ENCODE data around the gene RAD51B. TPM values are rescaled to one million over a fixed set of nuclear protein-coding genes. Genes with fewer than 3 reads are reported as not detected.
A peak's percentile ranks its signal among the peaks of the same experiment; 100 is the strongest.
"Not testable (repeated sequence)": the region's sequence is repeated elsewhere in the genome, so short reads cannot be mapped to it uniquely, and the experiment has no call there.

The RAD51B gene
- total and polyA plus RNA-seq, 8 donors: 1.8 to 30.7 (median 15.3) TPM

DNA sequence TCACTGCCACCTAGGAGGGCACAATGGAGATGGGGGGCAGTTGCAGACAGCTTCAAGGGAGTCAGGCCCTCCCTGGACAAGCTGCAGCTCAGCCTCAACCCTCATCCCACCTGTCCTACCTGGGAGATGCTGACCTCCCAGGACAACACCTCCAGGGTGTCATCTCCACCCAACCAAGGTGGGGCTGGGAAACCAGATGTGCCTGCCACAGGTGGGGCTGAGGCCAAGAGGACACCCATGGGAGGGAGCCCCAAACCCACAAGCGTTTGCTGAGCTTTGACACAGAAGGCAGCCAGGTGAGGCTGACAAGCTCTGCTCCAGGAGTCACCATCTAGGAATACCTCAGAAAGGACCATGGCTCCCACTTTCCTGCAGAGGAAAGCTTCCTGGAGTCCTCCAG lies 941.8 kb downstream of the RAD51B start:
- WGBS, 5 donors: 60 to 91% (median 86%) methylated on average over 1 of the region's 1 CpG
- peaks cover 35 to 71% (median 50%) of the 10 kb centered on the region in 4 donors for H3K4me1 ChIP-seq
- H3K27ac ChIP-seq: no peak overlapping the region
- H3K36me3 ChIP-seq: no peaks in the 10 kb centered on the region
- H3K4me3 ChIP-seq: no peak overlapping the region
- DNase-seq: no peak
- TF ChIP-seq CTCF (IDR thresholded peaks at IDR 0.05): no peak
- TF ChIP-seq EP300 (IDR thresholded peaks at IDR 0.05): no peak
- TF ChIP-seq POLR2A (IDR thresholded peaks at IDR 0.05): no peak
- TF ChIP-seq POLR2AphosphoS5 (IDR thresholded peaks at IDR 0.05): no peak
- intact Hi-C loops (cut with DNase I; ENCODE audit: low total_unique reads): no loop called here
- no peaks in the 10 kb centered on the region for H3K9me3 ChIP-seq
- H3K27me3 ChIP-seq: no peaks in the 10 kb centered on the region

- intact Hi-C loops (cut with DNase I; ENCODE audit: low total_unique reads): no loop called here
- no peaks in the 10 kb centered on the region for H3K27me3 ChIP-seq
- DNase-seq: peak; percentile 87 to 92
- TF ChIP-seq EP300 (IDR thresholded peaks at IDR 0.05) (no peak), POLR2AphosphoS5 (IDR thresholded peaks at IDR 0.05) (peak in 1 of 3 donors; percentile 49)
- peaks cover 29 to 55% (median 39%) of the 10 kb centered on the region in 4 donors for H3K4me1 ChIP-seq
- H3K9me3 ChIP-seq: no peaks in the 10 kb centered on the region
- no peaks in the 10 kb centered on the region for H3K36me3 ChIP-seq
- 32 to 41% (median 34%) methylated on average over 11 of the region's 11 CpGs for WGBS, 5 donors
- peak overlapping the region; percentile 47 to 85 (median 75) for H3K27ac ChIP-seq
- no peak overlapping the region for H3K4me3 ChIP-seq
Observed at GRCh38 chr14:68762953-68763764, 943.6 kb downstream of the RAD51B start.

DNA sequence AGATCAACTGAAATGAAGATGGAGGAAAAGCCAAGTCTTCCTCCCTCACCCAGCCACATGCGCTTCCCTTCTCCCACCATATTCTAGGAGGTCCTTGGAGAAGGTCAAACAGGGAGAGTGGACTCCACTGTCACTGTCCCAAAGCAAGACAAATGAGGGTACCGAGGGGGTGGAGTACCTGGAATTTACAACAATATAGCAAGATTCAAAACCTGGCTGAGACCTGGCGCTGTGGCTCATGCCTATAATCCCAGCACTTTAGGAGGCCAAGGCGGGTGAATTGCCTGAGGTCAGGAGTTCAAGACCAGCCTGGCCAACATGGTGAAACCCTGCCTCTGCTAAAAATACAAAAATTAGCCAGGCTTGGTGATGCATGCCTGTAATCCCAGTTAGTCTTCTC lies 944.3 kb downstream of the RAD51B start:
- H3K36me3 ChIP-seq; H3K27me3 ChIP-seq; DNase-seq; H3K4me3 ChIP-seq; intact Hi-C loops (cut with DNase I; ENCODE audit: low total_unique reads); H3K9me3 ChIP-seq: not testable (repeated sequence)
- H3K4me1 ChIP-seq: peaks cover 24 to 48% (median 33%) of the 10 kb centered on the region in 4 donors
- peak overlapping the region in 3 of 5 donors; percentile 43 to 85 (median 76) for H3K27ac ChIP-seq
- WGBS, 5 donors: 95 to 97% (median 97%) methylated on average over 4 of the region's 4 CpGs

DNA sequence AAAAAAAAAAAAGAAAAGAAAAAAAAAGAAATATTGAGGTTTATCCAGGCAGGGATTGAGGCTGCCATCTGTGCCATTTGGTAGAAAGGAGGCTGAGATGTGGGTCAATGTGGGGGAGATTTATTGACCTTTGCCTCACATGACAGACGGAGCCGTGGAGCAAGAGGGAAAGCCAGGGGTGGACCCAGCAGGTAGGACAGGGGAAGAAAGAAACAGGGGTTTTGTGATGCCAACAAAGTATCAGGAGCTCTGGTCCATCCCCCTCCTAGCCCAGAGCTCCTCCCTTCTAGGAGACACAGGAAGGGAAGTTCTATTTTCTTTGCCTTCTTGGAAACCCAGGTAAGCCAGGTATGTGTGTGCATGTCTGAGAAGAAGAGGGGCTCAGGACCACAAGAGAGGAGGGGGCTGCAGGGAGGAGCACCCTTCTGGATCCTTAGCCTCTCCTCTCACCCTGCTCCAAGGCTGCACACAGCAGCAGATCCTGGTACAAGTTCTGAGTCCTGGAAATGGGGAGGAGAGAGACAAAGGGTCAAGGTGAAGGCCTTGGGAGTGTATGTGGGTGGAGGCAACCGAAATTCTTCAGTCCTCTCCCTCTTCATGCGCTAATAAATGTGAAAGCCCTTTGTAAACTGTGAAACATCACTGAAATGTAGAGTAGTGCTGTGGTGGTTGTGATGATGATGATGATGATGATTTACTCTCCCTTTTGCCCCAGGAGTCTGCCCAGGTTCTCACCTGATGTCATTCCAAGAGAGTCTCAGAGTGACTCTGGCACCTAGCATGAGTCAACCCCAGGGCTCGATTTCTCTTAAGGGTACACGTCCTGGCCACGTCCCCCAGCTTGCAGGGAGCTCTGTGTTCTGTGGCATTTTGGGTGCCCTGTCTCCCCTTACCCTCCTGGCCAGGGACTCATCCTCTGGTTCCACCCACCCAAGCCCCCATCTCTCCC lies 947.0 kb downstream of the RAD51B start:
- Histone ChIP-seq H3K36me3 (no peaks in the 10 kb centered on the region), H3K9me3 (no peaks in the 10 kb centered on the region), H3K27me3 (no peaks in the 10 kb centered on the region), H3K4me1 (peaks cover 13 to 32% (median 24%) of the 10 kb centered on the region in 4 donors), H3K4me3 (no peak overlapping the region), H3K27ac (no peak overlapping the region)
- 71 to 87% (median 78%) methylated on average over 7 of the region's 7 CpGs for WGBS, 5 donors
- intact Hi-C loops (cut with DNase I; ENCODE audit: low total_unique reads): no loop called here
- TF ChIP-seq POLR2AphosphoS5 (IDR thresholded peaks at IDR 0.05) (no peak), CTCF (IDR thresholded peaks at IDR 0.05) (no peak), EP300 (IDR thresholded peaks at IDR 0.05) (no peak), POLR2A (IDR thresholded peaks at IDR 0.05) (no peak)
- DNase-seq: no peak

DNA sequence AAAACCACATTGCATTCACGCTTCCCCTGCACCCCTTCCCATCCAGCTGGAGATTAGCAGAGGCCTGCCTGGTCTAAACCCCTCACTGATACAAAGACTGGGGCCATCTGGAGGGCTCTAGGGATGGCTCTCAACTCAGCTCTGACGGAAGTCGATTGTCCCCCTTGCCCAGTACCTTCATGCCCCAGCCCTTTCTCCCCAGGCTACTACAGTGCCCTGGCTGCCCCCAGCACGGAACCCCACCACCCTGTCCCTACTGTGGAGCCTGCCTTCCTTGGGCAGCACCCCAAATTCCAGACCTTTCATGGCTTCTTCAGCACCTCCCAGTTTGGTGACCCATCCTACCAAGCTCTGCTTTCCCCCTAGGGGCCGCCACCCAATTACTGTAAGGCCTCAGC lies 947.7 kb downstream of the RAD51B start:
- WGBS, 5 donors: 93 to 98% (median 96%) methylated on average over 5 of the region's 5 CpGs
- H3K27ac ChIP-seq: no peak overlapping the region

More for the DNA sequence above, 947.7 kb downstream of the RAD51B start:
- H3K4me3 ChIP-seq: no peak overlapping the region
- DNase-seq: no peak
- intact Hi-C loops (cut with DNase I; ENCODE audit: low total_unique reads): no loop called here
- no peaks in the 10 kb centered on the region for H3K9me3 ChIP-seq
- no peaks in the 10 kb centered on the region for H3K27me3 ChIP-seq
- H3K36me3 ChIP-seq: no peaks in the 10 kb centered on the region
- peaks cover 12 to 32% (median 23%) of the 10 kb centered on the region in 4 donors for H3K4me1 ChIP-seq
- no peak for TF ChIP-seq POLR2A (IDR thresholded peaks at IDR 0.05)
- no peak for TF ChIP-seq EP300 (IDR thresholded peaks at IDR 0.05)
- no peak for TF ChIP-seq POLR2AphosphoS5 (IDR thresholded peaks at IDR 0.05)
- TF ChIP-seq CTCF (IDR thresholded peaks at IDR 0.05): no peak
